Neural cell (in vitro differentiated cells): ENCODE data around the gene HNRNPUL1. TPM values are rescaled to one million over a fixed set of nuclear protein-coding genes. Genes with fewer than 3 reads are reported as not detected.

Source experiments
- H2AFZ ChIP-seq: fragments of 200-600, 300-800 bp; sonication (generic), shearing (Covaris generic); 2 replicates; pipeline ENCODE4 v1.6.0; 2014; ENCODE audit warnings: low read depth, mild to moderate bottlenecking, antibody characterized with exemption, low read length, moderate library complexity
- H3F3A ChIP-seq: fragments of 200-600 bp; shearing (Covaris generic); 2 replicates; pipeline ENCODE4 v1.6.1; 2016; ENCODE audit warnings: mild to moderate bottlenecking, moderate library complexity, mixed read lengths, antibody characterized with exemption, low read length; ENCODE audit not compliant: insufficient read depth, poor library complexity, severe bottlenecking
- H3K27ac ChIP-seq: fragments of 200-600, 300-800 bp; sonication (generic), shearing (Covaris generic); 2 replicates; pipeline ENCODE4 v1.5.1; 2014; ENCODE audit warnings: mild to moderate bottlenecking, low read length, moderate library complexity
- H3K27me3 ChIP-seq: fragments of 300-800, 200-600 bp; sonication (generic), shearing (Covaris generic); 2 replicates; pipeline ENCODE4 v1.6.0; 2014; ENCODE audit warnings: mild to moderate bottlenecking, low read depth, low read length, moderate library complexity; ENCODE audit not compliant: insufficient read depth
- H3K36me3 ChIP-seq: fragments of 300-800, 200-600 bp; sonication (generic), shearing (Covaris generic); 2 replicates; pipeline ENCODE4 v1.5.1; 2014; ENCODE audit warnings: mild to moderate bottlenecking, antibody characterized with exemption, low read length, moderate library complexity; ENCODE audit not compliant: insufficient read depth
- H3K4me2 ChIP-seq: fragments of 300-800, 200-600 bp; sonication (generic), shearing (Covaris generic); 2 replicates; pipeline ENCODE4 v1.6.0; 2014; ENCODE audit warnings: mild to moderate bottlenecking, low read length
- H3K4me3 ChIP-seq: fragments of 300-800, 200-600 bp; sonication (generic), shearing (Covaris generic); 2 replicates; pipeline ENCODE4 v1.5.1; 2014; ENCODE audit warnings: mild to moderate bottlenecking, low read length, moderate library complexity
- H3K79me2 ChIP-seq: fragments of 200-600 bp; shearing (Covaris generic); replicated peaks from 2 replicates; pipeline ENCODE4 v1.6.0; 2014; ENCODE audit warnings: mild to moderate bottlenecking, low read length, moderate library complexity; ENCODE audit not compliant: insufficient read depth
- H3K9ac ChIP-seq: fragments of 300-800, 200-600 bp; sonication (generic), shearing (Covaris generic); 2 replicates; pipeline ENCODE4 v1.6.1; 2016; ENCODE audit warnings: mild to moderate bottlenecking, low read length, mixed read lengths
- H3K9me2 ChIP-seq: fragments of 200-600 bp; shearing (Covaris generic); 2 replicates; pipeline ENCODE4 v1.6.1; 2016; ENCODE audit warnings: mild to moderate bottlenecking, low read length, mixed read lengths; ENCODE audit not compliant: insufficient read depth
- H3K9me3 ChIP-seq: fragments of 200-600, 300-800 bp; sonication (generic), shearing (Covaris generic); 2 replicates; pipeline ENCODE4 v1.6.1; 2016; ENCODE audit warnings: mild to moderate bottlenecking, mixed run types, low read length, moderate library complexity, mixed read lengths
- H4K20me1 ChIP-seq: fragments of 200-600 bp; shearing (Covaris generic); 2 replicates; pipeline ENCODE4 v1.6.1; 2016; ENCODE audit warnings: mild to moderate bottlenecking, mixed run types; ENCODE audit not compliant: insufficient read depth
- EP300 ChIP-seq: fragments of 450-650 bp; conservative IDR thresholded peaks from 2 replicates; pipeline ENCODE4 v1.6.1; 2014; ENCODE audit warnings: antibody characterized with exemption, mild to moderate bottlenecking, moderate library complexity; ENCODE audit not compliant: poor library complexity, severe bottlenecking
- EZH2 ChIP-seq: fragments of 200-600, 300-800 bp; shearing (Covaris generic), sonication (generic); IDR thresholded peaks from 2 replicates; pipeline ENCODE4 v1.6.1; 2014; ENCODE audit warnings: antibody characterized with exemption, low read length, borderline replicate concordance, mild to moderate bottlenecking; ENCODE audit not compliant: insufficient read depth, poor library complexity, severe bottlenecking
- MXI1 ChIP-seq: fragments of 450-650 bp; conservative IDR thresholded peaks from 2 replicates; pipeline ENCODE4 v1.6.1; 2014; ENCODE audit warnings: antibody characterized with exemption, mild to moderate bottlenecking; ENCODE audit not compliant: poor library complexity, severe bottlenecking
- POLR2AphosphoS5 ChIP-seq: IDR thresholded peaks from 2 replicates; pipeline ENCODE4 v1.6.1; 2012
- RAD21 ChIP-seq: fragments of 450-650 bp; conservative IDR thresholded peaks from 2 replicates; pipeline ENCODE4 v1.6.1; 2014; ENCODE audit warnings: antibody characterized with exemption, mild to moderate bottlenecking, moderate library complexity
- SMC3 ChIP-seq: fragments of 450-650 bp; conservative IDR thresholded peaks from 2 replicates; pipeline ENCODE4 v1.6.1; 2014; ENCODE audit warnings: antibody characterized with exemption, mild to moderate bottlenecking, moderate library complexity; ENCODE audit not compliant: poor library complexity
- TAF1 ChIP-seq: IDR thresholded peaks from 2 replicates; pipeline ENCODE4 v1.6.1; 2012; ENCODE audit warnings: low read depth
- polyA minus RNA-seq: library from RNA; depleted of rRNA, polyadenylated mRNA; stranded (reverse); fragments of >200 nt; gene quantifications from 2 replicates; pipeline ENCODE4 v1.2.3, GENCODE V29; 2014
- polyA plus RNA-seq: library from polyadenylated mRNA; depleted of rRNA; stranded (reverse); fragments of >200 nt; gene quantifications from 2 replicates; pipeline ENCODE4 v1.2.3, GENCODE V29; 2014
- TF ChIP-seq, protein P1 (sequence below): IDR thresholded peaks from 2 replicates; pipeline ENCODE4 v1.6.1; 2012; ENCODE audit warnings: borderline replicate concordance
- TF ChIP-seq, protein P2 (sequence below): fragments of 450-650 bp; IDR thresholded peaks from 2 replicates; pipeline ENCODE4 v1.5.1; 2014; ENCODE audit warnings: antibody characterized with exemption, mild to moderate bottlenecking, moderate library complexity; ENCODE audit not compliant: poor library complexity, severe bottlenecking

Gene HNRNPUL1
- 34.6 and 38.3 TPM in 2 replicates for polyA plus RNA-seq
- 75.0 and 77.7 TPM in 2 replicates for polyA minus RNA-seq

DNA sequence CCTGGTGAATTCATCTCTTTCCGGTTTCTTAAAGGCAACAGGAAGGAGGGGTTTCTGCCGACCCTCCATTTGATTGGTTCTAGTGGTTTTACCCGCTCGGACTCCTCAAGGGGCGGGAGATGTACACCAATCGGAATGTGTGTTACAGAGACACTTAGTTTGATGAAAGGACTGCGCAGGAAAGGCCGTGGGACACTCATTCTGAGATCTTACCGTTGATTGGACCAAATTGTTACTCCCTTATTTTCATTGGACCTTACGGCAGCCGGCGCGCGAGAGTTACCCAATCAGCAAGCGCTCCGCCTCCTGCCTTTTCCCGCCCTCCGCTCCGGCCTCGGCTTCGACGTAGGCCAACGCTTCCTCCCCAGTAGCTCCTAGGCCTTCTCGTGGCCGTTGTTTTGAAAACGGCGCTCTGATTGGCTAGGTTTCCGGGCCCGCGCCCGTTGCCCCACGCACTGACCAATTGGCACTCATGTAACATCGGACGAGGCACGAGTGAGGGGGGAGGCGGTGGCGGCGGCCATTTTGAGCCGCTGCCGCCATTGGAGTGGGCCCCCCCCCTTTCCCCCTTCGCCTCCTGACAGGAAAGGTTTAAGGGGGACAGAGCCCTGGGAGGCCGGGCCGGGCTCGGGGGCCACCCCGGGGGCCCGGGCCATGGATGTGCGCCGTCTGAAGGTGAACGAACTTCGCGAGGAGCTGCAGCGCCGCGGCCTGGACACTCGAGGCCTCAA lies at the start of gene HNRNPUL1:
HNRNPUL1 (plus strand) TSS at position 523 of the 731 bp plus-strand sequence; CDS start at position 655, 132 bp downstream.
- TF ChIP-seq MXI1 (peak; percentile 78), EP300 (peak; percentile 77), POLR2AphosphoS5 (peak; percentile 75), TAF1 (peak; percentile 94), RAD21 (no peak), EZH2 (no peak), SMC3 (peak; percentile 62)
- TF ChIP-seq, protein P1, sequence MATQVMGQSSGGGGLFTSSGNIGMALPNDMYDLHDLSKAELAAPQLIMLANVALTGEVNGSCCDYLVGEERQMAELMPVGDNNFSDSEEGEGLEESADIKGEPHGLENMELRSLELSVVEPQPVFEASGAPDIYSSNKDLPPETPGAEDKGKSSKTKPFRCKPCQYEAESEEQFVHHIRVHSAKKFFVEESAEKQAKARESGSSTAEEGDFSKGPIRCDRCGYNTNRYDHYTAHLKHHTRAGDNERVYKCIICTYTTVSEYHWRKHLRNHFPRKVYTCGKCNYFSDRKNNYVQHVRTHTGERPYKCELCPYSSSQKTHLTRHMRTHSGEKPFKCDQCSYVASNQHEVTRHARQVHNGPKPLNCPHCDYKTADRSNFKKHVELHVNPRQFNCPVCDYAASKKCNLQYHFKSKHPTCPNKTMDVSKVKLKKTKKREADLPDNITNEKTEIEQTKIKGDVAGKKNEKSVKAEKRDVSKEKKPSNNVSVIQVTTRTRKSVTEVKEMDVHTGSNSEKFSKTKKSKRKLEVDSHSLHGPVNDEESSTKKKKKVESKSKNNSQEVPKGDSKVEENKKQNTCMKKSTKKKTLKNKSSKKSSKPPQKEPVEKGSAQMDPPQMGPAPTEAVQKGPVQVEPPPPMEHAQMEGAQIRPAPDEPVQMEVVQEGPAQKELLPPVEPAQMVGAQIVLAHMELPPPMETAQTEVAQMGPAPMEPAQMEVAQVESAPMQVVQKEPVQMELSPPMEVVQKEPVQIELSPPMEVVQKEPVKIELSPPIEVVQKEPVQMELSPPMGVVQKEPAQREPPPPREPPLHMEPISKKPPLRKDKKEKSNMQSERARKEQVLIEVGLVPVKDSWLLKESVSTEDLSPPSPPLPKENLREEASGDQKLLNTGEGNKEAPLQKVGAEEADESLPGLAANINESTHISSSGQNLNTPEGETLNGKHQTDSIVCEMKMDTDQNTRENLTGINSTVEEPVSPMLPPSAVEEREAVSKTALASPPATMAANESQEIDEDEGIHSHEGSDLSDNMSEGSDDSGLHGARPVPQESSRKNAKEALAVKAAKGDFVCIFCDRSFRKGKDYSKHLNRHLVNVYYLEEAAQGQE, result peak; percentile 87
- TF ChIP-seq, protein P2, sequence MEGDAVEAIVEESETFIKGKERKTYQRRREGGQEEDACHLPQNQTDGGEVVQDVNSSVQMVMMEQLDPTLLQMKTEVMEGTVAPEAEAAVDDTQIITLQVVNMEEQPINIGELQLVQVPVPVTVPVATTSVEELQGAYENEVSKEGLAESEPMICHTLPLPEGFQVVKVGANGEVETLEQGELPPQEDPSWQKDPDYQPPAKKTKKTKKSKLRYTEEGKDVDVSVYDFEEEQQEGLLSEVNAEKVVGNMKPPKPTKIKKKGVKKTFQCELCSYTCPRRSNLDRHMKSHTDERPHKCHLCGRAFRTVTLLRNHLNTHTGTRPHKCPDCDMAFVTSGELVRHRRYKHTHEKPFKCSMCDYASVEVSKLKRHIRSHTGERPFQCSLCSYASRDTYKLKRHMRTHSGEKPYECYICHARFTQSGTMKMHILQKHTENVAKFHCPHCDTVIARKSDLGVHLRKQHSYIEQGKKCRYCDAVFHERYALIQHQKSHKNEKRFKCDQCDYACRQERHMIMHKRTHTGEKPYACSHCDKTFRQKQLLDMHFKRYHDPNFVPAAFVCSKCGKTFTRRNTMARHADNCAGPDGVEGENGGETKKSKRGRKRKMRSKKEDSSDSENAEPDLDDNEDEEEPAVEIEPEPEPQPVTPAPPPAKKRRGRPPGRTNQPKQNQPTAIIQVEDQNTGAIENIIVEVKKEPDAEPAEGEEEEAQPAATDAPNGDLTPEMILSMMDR, result peak; percentile 55
- Histone ChIP-seq H3K27ac (peak within 1 kb of the TSS; percentile 98), H3K4me3 (peak within 1 kb of the TSS; percentile 97), H3K36me3 (no peaks in the 10 kb centered on the region), H3K9ac (peak within 1 kb of the TSS; percentile 99), H3K27me3 (no peaks in the 10 kb centered on the region), H3K9me3 (no peaks in the 10 kb centered on the region), H3K9me2 (no peaks in the 10 kb centered on the region), H3K4me2 (peak within 1 kb of the TSS; percentile 93), H3F3A (no peaks in the 10 kb centered on the region), H3K79me2 (peaks cover 39% of the 10 kb centered on the region), H2AFZ (peak within 1 kb of the TSS; percentile 56), H4K20me1 (peaks cover 8% of the 10 kb centered on the region)

DNA sequence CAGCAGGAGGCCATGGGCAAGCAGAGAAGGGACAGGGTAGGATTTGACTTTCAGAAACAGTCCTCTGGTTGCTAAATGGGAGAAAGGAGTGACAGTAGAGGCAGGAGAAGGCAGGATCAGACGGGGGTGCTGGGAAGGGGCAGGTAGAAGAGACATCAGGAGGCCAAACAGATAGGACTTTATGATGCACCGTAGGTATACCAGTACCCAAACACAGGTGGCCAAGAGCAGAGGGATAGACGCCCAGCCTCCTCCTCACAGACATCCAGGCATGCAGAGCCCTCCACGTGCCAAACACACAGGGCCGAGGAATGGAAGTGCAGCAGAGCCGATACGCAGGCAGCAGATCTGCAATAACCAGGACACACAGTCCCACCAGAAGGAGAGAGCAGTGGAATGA lies 46.4 kb upstream of the HNRNPUL1 start:
- Histone ChIP-seq H3K9me2 (no peaks in the 10 kb centered on the region), H3K9me3 (no peaks in the 10 kb centered on the region), H2AFZ (no peak overlapping the region), H4K20me1 (no peaks in the 10 kb centered on the region), H3K27ac (no peak overlapping the region), H3K9ac (no peak overlapping the region), H3K4me3 (no peak overlapping the region), H3K4me2 (no peak overlapping the region), H3K27me3 (no peaks in the 10 kb centered on the region), H3K36me3 (no peaks in the 10 kb centered on the region), H3F3A (no peaks in the 10 kb centered on the region), H3K79me2 (no peaks in the 10 kb centered on the region)
- TF ChIP-seq MXI1, result no peak
- TF ChIP-seq POLR2AphosphoS5, result no peak
- TF ChIP-seq RAD21, result no peak
- TF ChIP-seq EP300, result no peak
